Renal cortex interstitium (tissue), 11 donors: ENCODE measurements around the gene MXI1. TPM values are rescaled to one million over a fixed set of nuclear protein-coding genes. Genes with fewer than 3 reads are reported as not detected.
"Not testable (repeated sequence)": the region's sequence is repeated elsewhere in the genome, so short reads cannot be mapped to it uniquely, and the experiment has no call there.

ENCODE experiments used
- DNase-seq, 11 donors: peaks; one replicate each; pipeline ENCODE4 v3.0.0-alpha.2; 2013; ENCODE audit warnings: low read depth in 9 of 11, low spot score in 4 of 11; ENCODE audit errors: extremely low read depth in 1 of 11
- polyA plus RNA-seq, 3 donors: library from polyadenylated mRNA; unstranded; fragments of 120-200 nt; gene quantifications; one replicate each; pipeline ENCODE4 v1.2.1, GENCODE V29; 2013; ENCODE audit not compliant: insufficient read length in 3 of 3

MXI1 gene
- polyA plus RNA-seq, 3 donors = 41.5 to 57.5 (median 49.8) TPM

GRCh38 chr10:110324805-110325280 lies 117.4 kb downstream of the MXI1 start:
- no peak for DNase-seq

- DNase-seq = no peak
Observed at GRCh38 chr10:110326351-110327032, 119.1 kb downstream of the MXI1 start.

GRCh38 chr10:110327262-110327914 lies 120.0 kb downstream of the MXI1 start:
- no peak for DNase-seq

GRCh38 chr10:110330675-110331074 lies 123.3 kb downstream of the MXI1 start:
- no peak for DNase-seq

- not testable (repeated sequence) for DNase-seq
Observed at GRCh38 chr10:110331226-110331795, 123.9 kb downstream of the MXI1 start.

- DNase-seq = no peak
Observed at GRCh38 chr10:110334061-110334656, 126.8 kb downstream of the MXI1 start.

GRCh38 chr10:110335314-110336064 lies 128.1 kb downstream of the MXI1 start:
- DNase-seq = no peak

- no peak for DNase-seq
Observed at GRCh38 chr10:110336111-110336721, 128.8 kb downstream of the MXI1 start.

Other genes with a start within 250 kb of the MXI1 start
- 100 to 1,000 TPM; 237 to 296 (median 280) TPM for gene ADD3, start 199.6 kb upstream of the MXI1 start, polyA plus RNA-seq
- 10 to 100 TPM; 49.0 to 53.0 (median 52.1) TPM for gene SMNDC1, start 97.3 kb downstream of the MXI1 start, polyA plus RNA-seq